ENCODE results near the gene FAM72C.
"Not testable (repeated sequence)": the region's sequence is repeated elsewhere in the genome, so short reads cannot be mapped to it uniquely, and the experiment has no call there.

DNA sequence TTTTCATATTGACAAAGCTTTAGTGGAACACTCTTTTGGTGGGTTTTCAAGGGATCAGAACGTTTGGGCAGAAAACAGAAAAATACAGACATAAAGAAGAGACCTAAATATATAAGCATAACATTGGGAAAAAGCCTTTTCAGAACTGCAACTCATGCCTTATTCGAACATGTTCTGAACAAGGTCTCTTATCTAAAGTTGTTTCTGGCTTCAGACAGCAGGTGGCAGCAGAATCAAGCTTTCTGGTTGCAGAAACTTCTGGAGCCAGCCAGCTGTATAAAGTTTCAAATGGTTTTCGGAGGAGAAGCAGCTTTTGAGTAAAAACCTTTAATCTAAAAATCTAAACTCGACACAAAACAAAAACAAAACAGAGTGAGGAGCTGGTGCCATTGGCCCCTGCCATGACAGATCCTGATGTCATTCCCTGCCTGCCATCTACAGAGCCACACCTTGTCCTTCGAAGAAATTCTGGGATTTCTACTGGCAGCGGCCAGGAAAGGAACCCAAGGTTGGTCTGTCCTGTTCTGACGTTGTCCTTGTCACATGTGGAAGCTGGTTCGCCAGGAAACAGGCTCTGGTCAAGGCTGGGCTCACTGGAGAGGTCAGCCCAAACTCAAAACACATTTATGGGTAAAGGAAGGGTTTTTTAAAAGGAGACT, 35.2 kb downstream of the FAM72C start:
- not testable (repeated sequence) for TF ChIP-seq EZH2 (IDR thresholded peaks at IDR 0.05); POLR2AphosphoS5 (IDR thresholded peaks at IDR 0.05; ENCODE audit: borderline replicate concordance, low read depth, low read length); FOXP2 (optimal IDR thresholded peaks at IDR 0.05; ENCODE audit: control extremely low read depth, extremely low read length, insufficient read depth)

Measured in SK-N-MC (cell line).